Measurements from ENCODE around the gene BTBD9.

Gene BTBD9

GRCh38 chr6:38164671-38165108 is 475.0 kb downstream of the BTBD9 start:
- DNase-seq (ENCODE audit: low read depth in 3 of 3): no peak

- no peak for DNase-seq (ENCODE audit: low read depth in 3 of 3)
Observed at GRCh38 chr6:38164131-38164481, 475.6 kb downstream of the BTBD9 start.

GRCh38 chr6:38163186-38164130 is 476.3 kb downstream of the BTBD9 start:
- no peak for DNase-seq (ENCODE audit: low read depth in 3 of 3)

- DNase-seq (ENCODE audit: low read depth in 3 of 3): no peak
Observed at GRCh38 chr6:38162493-38163185, 477.1 kb downstream of the BTBD9 start.

GRCh38 chr6:38161754-38162492 is 477.8 kb downstream of the BTBD9 start:
- no peak for DNase-seq (ENCODE audit: low read depth in 3 of 3)

GRCh38 chr6:38161331-38161730 is 478.4 kb downstream of the BTBD9 start:
- no peak for DNase-seq (ENCODE audit: low read depth in 3 of 3)

- no peak for DNase-seq (ENCODE audit: low read depth in 3 of 3)
Observed at GRCh38 chr6:38160831-38161230, 478.9 kb downstream of the BTBD9 start.

GRCh38 chr6:38159596-38159995 is 480.1 kb downstream of the BTBD9 start:
- no peak for DNase-seq (ENCODE audit: low read depth in 3 of 3)

GRCh38 chr6:38158762-38159350 is 480.9 kb downstream of the BTBD9 start:
- no peak for DNase-seq (ENCODE audit: low read depth in 3 of 3)

- DNase-seq (ENCODE audit: low read depth in 3 of 3): no peak
Observed at GRCh38 chr6:38157905-38158304, 481.8 kb downstream of the BTBD9 start.

- no peak for DNase-seq (ENCODE audit: low read depth in 3 of 3)
Observed at GRCh38 chr6:38156818-38157565, 482.7 kb downstream of the BTBD9 start.

- no peak for DNase-seq (ENCODE audit: low read depth in 3 of 3)
Observed at GRCh38 chr6:38155621-38156204, 484.0 kb downstream of the BTBD9 start.

GRCh38 chr6:38155144-38155543 is 484.6 kb downstream of the BTBD9 start:
- DNase-seq (ENCODE audit: low read depth in 3 of 3): no peak

- DNase-seq (ENCODE audit: low read depth in 3 of 3): no peak
Observed at GRCh38 chr6:38154731-38155130, 485.0 kb downstream of the BTBD9 start.

- no peak for DNase-seq (ENCODE audit: low read depth in 3 of 3)
Observed at GRCh38 chr6:38153798-38154345, 485.9 kb downstream of the BTBD9 start.

GRCh38 chr6:38153076-38153797 is 486.5 kb downstream of the BTBD9 start:
- DNase-seq (ENCODE audit: low read depth in 3 of 3): no peak

GRCh38 chr6:38152620-38153019 is 487.1 kb downstream of the BTBD9 start:
- no peak for DNase-seq (ENCODE audit: low read depth in 3 of 3)

GRCh38 chr6:38151580-38152500 is 487.9 kb downstream of the BTBD9 start:
- DNase-seq (ENCODE audit: low read depth in 3 of 3): no peak
